Hematopoietic multipotent progenitor cell treated with erythropoietin and hydrocortisone succinate and interleukin-3 and kit ligand, for 15 days (in vitro differentiated cells): ENCODE results near the gene STMN1.
A peak's percentile ranks its signal among the peaks of the same experiment; 100 is the strongest.

Experiments
- DNase-seq: peaks from one replicate; pipeline ENCODE4 v3.0.0-alpha.2; 2015; ENCODE audit warnings: low spot score

Gene STMN1

DNA sequence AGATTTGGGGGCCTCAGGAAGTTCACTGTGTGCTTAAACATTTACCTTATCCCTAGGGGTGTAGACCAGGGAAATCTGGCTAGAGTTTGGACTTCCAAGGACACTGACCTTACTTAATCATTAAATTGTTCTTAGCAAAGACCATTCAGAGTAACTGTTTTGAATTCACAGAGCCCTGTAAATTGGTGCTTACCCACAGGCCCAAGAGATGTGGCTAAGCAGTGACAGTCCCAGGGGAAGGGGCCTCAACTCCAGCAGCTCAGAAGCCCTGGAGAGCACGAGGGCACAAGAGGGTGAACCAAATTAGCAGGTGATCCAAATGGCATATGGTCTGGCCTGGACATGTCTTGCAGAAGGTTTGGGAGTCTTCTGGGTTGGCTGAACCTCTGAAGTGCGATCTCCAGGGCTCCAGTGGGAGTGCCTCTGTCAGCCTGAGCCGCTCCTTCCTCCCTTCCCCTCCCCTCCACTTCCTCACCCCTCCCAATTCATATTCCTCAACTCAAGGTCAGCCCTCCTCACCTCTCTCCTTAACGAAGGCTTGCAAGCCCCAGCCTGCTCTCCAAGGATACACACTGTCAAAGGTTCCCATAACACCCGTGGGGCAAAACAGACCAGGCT is 35.0 kb downstream of the STMN1 start:
- no peak for DNase-seq

DNA sequence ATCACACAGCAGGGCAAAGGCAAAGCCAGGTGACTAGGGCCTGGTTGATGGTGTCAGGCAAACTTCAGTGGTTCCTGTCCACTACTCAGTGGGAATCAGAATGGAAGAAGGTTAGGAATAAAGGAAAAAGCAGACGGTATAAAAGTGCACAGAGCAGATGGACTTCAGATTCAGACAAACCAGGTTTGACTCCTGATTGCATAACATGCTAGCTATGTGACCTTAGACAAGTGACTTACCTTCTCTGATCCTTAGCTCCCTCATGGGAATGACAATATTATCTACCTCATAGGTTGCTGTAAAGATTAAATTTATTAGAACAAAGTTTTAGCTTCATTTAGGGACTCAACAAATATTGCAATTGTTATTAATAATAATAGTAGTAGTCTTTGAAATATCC is 35.6 kb downstream of the STMN1 start:
- DNase-seq: no peak

DNA sequence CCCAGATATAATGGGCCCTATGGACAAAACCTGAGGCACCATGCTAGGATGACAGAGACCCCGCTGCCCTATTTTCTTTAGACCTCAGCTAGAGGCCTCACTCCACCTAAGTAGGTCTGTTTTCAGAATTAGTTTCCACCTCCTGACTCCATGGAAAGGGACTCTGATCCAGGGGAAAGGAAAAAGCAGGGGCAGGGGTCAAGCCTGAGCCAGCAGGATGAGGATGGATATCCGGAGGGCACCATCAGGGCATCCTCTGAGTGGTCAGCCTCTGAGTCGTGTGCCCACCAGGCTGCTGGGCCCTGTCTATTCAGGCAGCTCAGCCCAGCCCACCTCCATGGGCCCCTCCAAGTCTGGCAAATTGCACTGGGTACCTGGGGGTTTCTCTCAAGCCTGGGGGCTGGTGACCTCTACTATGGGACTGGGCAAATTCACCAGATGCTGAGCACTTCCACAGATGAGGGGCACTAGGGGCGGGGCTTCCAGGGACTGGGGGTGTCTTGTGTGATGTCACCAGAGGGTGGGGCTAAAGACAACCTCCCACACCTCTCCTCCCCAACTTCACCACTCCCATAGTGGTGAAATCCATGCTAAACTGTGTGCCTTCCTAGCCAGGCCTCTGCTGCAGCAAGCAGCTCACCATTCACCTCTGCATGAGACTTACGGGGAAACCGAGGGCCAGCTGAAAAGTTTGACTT is 36.2 kb downstream of the STMN1 start:
- no peak for DNase-seq

DNA sequence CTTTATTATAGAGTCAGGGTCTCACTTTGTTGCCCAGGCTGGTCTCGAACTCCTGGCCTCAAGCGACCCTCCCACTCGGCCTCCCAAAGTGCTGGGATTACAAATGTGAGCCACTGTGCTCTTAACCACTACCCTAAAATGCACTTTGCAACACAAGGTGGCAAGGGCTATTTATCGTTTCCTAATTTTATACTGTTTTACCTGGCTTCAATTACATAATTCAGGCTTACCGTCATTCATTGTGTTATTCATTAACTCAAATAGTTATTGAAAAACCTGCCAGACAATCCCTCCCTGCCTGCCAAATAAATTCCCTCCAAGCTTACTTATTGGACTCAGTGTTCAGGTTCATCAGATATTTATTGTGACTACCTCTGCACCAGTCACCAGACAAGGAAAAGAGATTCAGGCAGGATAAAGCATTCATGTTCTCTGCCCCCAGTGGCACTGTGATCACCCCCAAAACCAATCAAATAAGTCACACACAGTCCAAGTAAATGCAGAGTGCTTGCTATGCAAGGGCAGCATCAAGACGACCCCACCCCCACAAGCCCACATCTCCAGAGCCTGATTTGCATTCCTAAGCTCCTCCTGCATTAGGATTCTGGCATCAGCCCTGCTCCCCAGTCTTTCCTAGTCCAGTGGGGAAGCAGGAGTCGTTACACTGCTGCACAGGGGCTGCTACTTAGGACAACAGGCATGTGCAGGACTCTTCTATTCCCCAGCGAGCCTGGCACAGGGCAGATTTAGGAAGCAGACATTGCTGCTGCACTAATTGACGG is 38.8 kb downstream of the STMN1 start:
- no peak for DNase-seq

DNA sequence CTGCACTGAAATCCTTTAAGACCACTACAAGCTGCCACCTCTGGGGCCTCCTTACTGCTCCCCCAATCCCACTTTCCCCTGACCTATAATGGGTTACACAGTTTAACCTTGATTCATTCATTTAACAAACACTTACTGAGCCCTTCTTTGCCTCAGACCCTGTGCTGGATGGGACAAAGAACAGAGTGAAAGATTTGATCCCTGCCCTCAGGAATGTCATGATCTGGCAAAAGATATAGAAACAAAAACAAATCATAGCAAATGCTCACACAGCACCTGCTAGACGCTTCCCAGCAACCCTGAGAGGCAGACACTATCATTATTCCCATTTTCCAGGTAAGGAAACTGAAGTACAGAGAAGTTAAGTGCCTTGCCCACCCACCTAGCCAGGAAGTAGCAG is 39.9 kb downstream of the STMN1 start:
- DNase-seq: no peak

DNA sequence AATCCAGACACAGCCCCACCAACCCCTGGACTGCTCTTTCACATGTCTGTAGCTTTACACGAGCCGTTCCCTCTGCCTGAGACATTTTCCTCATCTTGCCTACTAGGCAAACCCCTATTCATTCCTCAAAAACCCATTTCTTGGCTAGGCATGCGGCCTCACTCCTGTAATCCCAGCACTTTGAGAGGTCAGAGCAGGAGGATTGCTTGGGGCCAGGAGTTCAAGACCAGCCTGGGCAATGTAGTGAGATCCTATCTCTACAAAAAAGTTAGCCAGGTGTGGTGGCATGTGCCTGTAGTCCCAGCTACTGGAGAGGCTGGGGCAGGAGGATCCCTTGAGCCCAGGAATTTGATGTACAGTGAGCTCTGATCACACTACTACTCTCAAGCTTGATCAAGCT is 41.8 kb downstream of the STMN1 start:
- no peak for DNase-seq

DNA sequence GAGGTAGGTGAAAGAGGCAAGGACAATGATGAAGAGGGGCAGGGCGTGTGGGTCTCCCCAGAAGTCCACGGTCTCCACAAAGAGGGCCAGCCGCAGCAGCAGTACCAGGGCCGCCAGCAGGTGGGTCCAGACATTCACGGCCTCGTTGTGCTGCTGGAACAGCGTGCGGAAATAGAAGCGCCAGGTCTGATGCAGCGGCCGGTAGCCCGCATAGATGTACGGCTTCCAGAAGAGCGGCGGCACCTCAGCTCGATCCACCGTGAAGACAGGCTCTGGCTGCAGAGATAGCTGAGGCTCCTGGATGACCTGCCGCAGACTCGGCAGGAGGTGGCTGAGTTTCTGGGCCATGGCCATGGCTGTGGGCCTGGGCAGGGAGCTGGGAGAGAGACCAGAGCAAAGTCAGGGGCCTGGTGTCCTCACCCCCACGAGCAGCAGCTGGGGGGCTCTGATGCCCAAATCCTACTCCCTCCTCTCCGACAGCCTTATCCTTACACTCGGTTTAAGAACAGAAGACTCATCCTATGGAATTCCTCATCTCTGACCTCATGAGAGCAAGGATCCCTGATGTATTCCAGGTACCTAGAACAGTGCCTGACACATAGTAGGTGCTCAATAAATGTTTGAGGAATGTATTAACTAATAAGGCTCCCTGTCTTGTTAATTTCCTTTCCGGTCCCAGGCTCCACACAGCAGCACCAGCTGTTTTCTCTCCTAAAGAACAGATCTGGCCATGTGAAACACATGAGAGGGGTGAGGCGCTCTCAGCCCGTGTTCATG is 42.5 kb downstream of the STMN1 start:
- no peak for DNase-seq

DNA sequence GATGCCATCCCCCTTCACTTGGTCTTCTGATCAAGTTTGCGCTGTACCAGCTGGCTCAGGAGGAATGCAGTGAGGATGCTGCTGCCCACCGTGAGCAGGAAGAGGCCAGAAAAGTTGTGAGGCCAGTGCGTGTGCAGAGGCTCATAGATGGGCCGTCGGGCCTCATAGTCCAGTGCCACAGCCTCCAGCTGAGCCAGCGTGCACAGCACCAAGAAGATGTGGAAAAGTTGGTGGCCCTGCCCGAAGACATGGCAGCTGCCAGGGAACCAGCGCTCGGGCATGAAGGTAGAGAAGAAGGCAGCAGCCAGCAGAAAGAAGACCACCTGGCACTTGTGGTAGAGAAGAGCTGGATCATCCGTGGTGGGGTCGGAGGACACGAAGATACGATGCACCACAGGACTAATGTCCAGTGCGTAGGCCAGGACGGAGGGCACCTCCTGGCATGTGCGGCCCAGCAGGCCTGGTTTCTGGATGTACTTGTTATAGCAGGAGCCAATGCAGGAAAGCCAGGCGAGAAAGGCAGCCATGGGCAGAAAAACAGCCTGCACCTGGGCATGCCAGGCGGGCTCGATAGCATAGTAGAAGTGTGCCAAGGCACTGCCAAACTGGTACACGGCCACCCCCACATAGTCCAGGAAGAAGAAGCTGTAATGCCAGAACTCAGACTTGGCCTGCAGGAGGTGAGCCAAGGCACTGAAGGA is 43.3 kb downstream of the STMN1 start:
- no peak for DNase-seq

DNA sequence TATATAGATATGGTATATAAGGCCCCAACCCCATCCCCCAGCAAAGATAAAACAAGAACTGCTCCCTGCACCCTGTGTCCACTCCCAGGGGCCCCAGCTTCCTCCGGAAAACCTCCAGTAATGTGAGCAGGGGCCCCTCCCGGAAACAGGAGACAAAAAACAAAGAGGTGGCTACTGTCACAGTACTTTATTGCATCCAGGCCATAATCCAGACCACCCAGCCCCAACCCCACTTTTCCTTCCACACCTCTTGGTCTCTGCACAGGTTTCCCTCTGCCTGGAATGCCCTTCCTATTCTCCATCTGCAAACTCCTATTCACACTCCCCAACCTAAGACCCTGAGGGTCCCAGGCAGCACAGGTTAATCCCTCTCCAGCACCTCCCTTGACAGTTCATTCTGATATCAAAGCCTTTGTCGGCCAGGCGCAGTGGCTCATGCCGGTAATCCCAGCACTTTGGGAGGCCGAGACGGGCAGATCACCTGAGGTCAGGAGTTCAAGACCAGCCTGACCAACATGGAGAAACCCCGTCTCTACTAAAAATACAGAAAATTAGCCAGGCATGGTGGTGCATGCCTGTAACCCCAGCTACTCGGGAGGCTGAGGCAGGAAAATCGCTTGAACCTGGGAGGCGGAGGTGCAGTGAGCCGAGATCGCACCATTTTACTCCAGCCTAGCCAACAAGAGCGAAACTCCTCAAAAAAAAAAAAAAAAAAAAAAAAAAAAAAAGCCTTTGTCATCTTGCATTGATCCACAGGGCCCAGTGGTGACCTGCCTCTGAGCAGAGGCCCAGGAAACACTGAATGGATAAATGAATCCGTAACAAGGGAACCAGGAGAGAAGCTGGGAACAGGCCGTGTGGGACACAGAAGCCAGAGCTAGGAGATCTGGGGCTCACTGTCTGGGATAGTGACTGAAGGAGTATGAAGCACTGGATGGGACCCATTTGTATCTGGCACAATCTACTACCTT is 44.6 kb downstream of the STMN1 start:
- DNase-seq: no peak

DNA sequence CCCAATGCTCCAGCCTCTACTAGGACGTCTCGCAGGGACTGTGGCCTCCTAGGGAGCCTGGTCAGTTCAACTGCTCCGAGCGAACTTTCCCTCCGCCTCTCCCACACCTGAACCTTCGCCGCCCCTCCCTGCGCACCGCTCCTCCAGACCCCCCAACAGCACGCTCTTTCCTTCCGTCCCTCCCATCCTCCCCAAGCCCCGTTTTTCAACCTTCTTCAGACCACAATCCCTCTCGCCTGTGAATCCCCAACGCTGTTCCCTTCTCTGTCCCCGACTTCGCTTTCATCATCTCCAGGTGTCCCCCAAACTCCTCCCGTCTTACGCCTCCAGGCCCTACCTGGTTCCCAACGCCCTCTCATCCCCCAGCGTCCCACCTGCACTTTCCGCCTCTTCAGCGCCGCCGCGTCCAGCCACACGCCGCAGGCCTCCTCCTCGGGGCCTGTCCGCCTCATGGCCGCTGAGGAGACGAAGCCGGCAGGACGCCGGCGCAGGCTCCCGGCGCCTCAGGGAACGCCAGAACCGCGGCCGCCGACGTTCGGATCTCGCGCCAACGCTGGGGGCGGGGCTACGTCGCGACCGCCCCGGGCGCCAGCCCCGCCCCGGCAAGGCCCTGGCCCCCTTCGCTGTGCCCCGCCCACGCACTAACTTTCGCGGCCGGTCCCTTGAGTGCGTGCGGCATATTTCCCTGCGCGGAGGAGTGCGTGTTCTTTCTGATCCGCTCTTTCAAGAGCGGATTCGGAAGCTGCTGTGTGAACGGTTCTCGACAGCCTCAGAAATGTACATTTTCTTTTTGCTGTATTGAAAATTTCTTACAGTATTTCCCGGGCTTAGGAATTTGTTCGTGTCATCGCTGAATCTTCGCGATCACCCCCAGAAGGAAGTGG is 47.1 kb downstream of the STMN1 start, which contains the start of gene AUNIP:
TSS of gene AUNIP (minus strand) at position 552 of the 884 bp plus-strand sequence. CDS start at position 452, 100 bp downstream.
- DNase-seq: peak; percentile 93

DNA sequence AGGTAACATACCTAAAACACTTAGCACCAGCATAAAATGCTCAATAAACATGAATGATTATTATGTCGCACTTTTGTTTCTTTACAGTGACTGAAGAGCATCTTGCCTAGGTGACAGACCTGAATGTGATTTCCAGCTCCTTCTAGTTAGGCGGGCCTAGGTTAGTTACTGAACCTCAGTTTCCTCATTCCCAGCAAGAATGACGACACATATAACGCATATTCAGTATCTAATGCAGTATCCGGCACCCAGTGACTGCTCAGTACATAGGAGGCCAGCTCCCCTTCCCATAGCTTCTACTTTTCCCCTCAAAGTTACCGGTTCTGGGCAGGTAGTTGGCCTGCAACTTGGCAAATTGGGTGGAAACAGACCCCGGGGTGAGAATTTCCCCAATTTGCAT is 47.7 kb downstream of the STMN1 start:
- no peak for DNase-seq

DNA sequence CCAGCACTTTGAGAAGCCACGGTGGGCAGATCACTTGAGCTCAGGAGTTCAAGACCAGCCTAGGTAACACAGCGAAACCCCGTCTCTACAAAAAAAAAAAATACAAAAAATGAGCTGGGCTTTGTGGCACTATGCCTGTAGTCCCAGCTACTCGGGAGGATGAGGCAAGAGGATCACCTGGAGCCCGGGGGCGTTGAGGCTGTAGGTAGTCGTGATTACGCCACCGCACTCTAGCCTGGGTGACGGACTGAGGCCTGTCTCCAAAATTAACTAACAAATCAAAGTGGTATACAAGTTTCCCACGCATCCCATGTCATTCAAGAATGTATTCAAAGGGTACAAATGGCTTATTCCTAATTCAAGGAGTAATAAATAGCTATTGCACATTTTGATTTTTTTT is 49.4 kb downstream of the STMN1 start:
- no peak for DNase-seq

DNA sequence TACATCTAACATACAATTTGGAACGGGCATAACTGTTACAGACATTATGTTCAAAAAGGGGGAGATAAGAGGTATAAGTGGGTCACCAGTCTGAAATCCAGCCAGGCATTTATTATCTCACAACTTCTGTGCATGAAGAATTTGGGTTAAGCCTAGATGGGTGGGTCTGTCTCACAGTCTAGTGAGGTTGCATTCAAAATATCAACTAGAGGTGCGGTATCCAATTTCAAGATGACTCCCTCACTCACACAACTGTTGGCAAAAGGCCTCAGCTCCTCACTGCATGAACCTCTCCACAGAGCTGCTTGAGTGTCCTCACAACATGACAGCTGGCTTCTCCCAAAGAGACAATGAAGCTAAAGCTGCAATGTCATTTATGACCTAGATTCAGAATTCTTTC is 51.7 kb downstream of the STMN1 start:
- peak; percentile 47 for DNase-seq
